Liver (tissue), 9 donors: Measurements from ENCODE around the gene HVCN1. TPM values are rescaled to one million over a fixed set of nuclear protein-coding genes. Genes with fewer than 3 reads are reported as not detected.
A peak's percentile ranks its signal among the peaks of the same experiment; 100 is the strongest.

ENCODE experiments used
- DNase-seq: peaks from one replicate; pipeline ENCODE4 v3.0.0-alpha.2; 2017; ENCODE audit warnings: low spot score
- H3K27ac ChIP-seq, 2 donors: one replicate each; pipeline ENCODE4 v1.7.0; 2013; ENCODE audit warnings: inconsistent platforms in 2 of 2, low read length in 2 of 2, control low read depth in 1 of 2, low read depth in 1 of 2, mild to moderate bottlenecking in 1 of 2
- H3K27me3 ChIP-seq, 4 donors: one replicate each; pipeline versions ENCODE4 v1.6.1 to v1.7.0; 2013; ENCODE audit warnings: low read length in 3 of 4, inconsistent platforms in 1 of 4, mild to moderate bottlenecking in 1 of 4, moderate library complexity in 1 of 4; ENCODE audit not compliant: control insufficient read depth in 4 of 4, insufficient read depth in 4 of 4
- H3K36me3 ChIP-seq, 4 donors: one replicate each; pipeline versions ENCODE4 v1.6.1 to v1.7.0; 2013; ENCODE audit warnings: low read length in 3 of 4, mild to moderate bottlenecking in 3 of 4, low read depth in 1 of 4, moderate library complexity in 1 of 4; ENCODE audit not compliant: control insufficient read depth in 4 of 4, insufficient read depth in 3 of 4
- H3K4me1 ChIP-seq, 4 donors: one replicate each; pipeline versions ENCODE4 v1.6.1 to v1.7.0; 2013; ENCODE audit warnings: low read length in 3 of 4, mild to moderate bottlenecking in 3 of 4, moderate library complexity in 1 of 4; ENCODE audit not compliant: control insufficient read depth in 4 of 4, insufficient read depth in 4 of 4
- H3K4me3 ChIP-seq, 3 donors: one replicate each; pipeline versions ENCODE4 v1.6.1 to v1.7.0; 2013; ENCODE audit warnings: low read length in 3 of 3, control low read depth in 1 of 3, low read depth in 1 of 3, mild to moderate bottlenecking in 1 of 3
- H3K9ac ChIP-seq, 2 donors: one replicate each; pipeline ENCODE4 v1.7.0; 2013; ENCODE audit warnings: low read length in 2 of 2, mild to moderate bottlenecking in 2 of 2, moderate library complexity in 2 of 2, control low read depth in 1 of 2, low read depth in 1 of 2
- H3K9me3 ChIP-seq, 4 donors: one replicate each; pipeline versions ENCODE4 v1.6.1 to v1.7.0; 2013; ENCODE audit warnings: low read length in 3 of 4; ENCODE audit not compliant: control insufficient read depth in 4 of 4
- EGR1 ChIP-seq, 2 donors: IDR thresholded peaks; 2 replicates each; pipeline ENCODE4 v1.6.1; 2016 to 2018; ENCODE audit warnings: antibody characterized with exemption in 2 of 2, low read depth in 2 of 2
- FOXA1 ChIP-seq: IDR thresholded peaks from 2 replicates; pipeline ENCODE4 v1.6.1; 2016; ENCODE audit warnings: antibody characterized with exemption
- GABPA ChIP-seq, 2 donors: IDR thresholded peaks in 1 of 2; conservative IDR thresholded peaks in 1 of 2; 2 replicates each; pipeline ENCODE4 v1.6.1; 2016; ENCODE audit warnings: antibody characterized with exemption in 2 of 2, mild to moderate bottlenecking in 1 of 2, moderate library complexity in 1 of 2
- HNF4A ChIP-seq, 2 donors: conservative IDR thresholded peaks; 2 replicates each; pipeline ENCODE4 v1.6.1; 2016; ENCODE audit warnings: antibody characterized with exemption in 2 of 2, mild to moderate bottlenecking in 2 of 2
- HNF4G ChIP-seq: IDR thresholded peaks from 2 replicates; pipeline ENCODE4 v1.6.1; 2016; ENCODE audit warnings: antibody characterized with exemption
- JUND ChIP-seq, 2 donors: IDR thresholded peaks; 2 replicates each; pipeline ENCODE4 v1.6.1; 2016; ENCODE audit warnings: antibody characterized with exemption in 2 of 2
- NR2F2 ChIP-seq: IDR thresholded peaks from 2 replicates; pipeline ENCODE4 v1.6.1; 2016; ENCODE audit warnings: antibody characterized with exemption
- RAD21 ChIP-seq, 2 donors: IDR thresholded peaks; 2 replicates each; pipeline ENCODE4 v1.6.1; 2016; ENCODE audit warnings: antibody characterized with exemption in 2 of 2, mild to moderate bottlenecking in 2 of 2
- RXRA ChIP-seq, 2 donors: IDR thresholded peaks; 2 replicates each; pipeline ENCODE4 v1.6.1; 2017 to 2018; ENCODE audit warnings: antibody characterized with exemption in 2 of 2, mild to moderate bottlenecking in 1 of 2
- SP1 ChIP-seq: IDR thresholded peaks from 2 replicates; pipeline ENCODE4 v1.6.1; 2018; ENCODE audit warnings: antibody characterized with exemption, mild to moderate bottlenecking
- TAF1 ChIP-seq: conservative IDR thresholded peaks from 2 replicates; pipeline ENCODE4 v1.6.1; 2016; ENCODE audit warnings: antibody characterized with exemption, mild to moderate bottlenecking
- YY1 ChIP-seq: IDR thresholded peaks from 2 replicates; pipeline ENCODE4 v1.6.1; 2016; ENCODE audit warnings: antibody characterized with exemption, mild to moderate bottlenecking
- WGBS: extraction: QIAGEN DNeasy Blood & Tissue Kit; methylation state at CpG from one replicate; pipeline ENCODE4 v1.1.7; 2013; 5-methylcytosine and 5-hydroxymethylcytosine counted together
- polyA plus RNA-seq, 2 donors: library from polyadenylated mRNA; stranded (reverse) in 1 of 2; unstranded in 1 of 2; fragments of 200-250 nt in 1 of 2; fragments of >200 nt in 1 of 2; fragmentation: Nextera tagmentation in 1 of 2; extraction: Ambion mirVana in 1 of 2; gene quantifications; one replicate each; pipeline versions ENCODE4 v1.2.1 to v1.2.3, GENCODE V29; 2013 to 2015
- total RNA-seq, 2 donors: library from RNA; depleted of rRNA; stranded (reverse); fragments of >200 nt; gene quantifications; one replicate each; pipeline ENCODE4 v1.2.3, GENCODE V29; 2014
- TF ChIP-seq, protein P1 (sequence below): fragments of 150-350 bp; IDR thresholded peaks from 2 replicates; pipeline ENCODE4 v1.5.1; 2017; ENCODE audit warnings: improper control_type of control experiment, low read depth, low read length; ENCODE audit not compliant: missing input control
- TF ChIP-seq, protein P2 (sequence below): IDR thresholded peaks from 2 replicates; pipeline ENCODE4 v1.6.1; 2016; ENCODE audit warnings: antibody characterized with exemption
- TF ChIP-seq, protein P3 (sequence below): IDR thresholded peaks from 2 replicates; pipeline ENCODE4 v1.6.1; 2016; ENCODE audit warnings: antibody characterized with exemption
- TF ChIP-seq, protein P4 (sequence below): IDR thresholded peaks from 2 replicates; pipeline ENCODE4 v1.6.1; 2016; ENCODE audit warnings: antibody characterized with exemption
- TF ChIP-seq, protein P5 (sequence below): IDR thresholded peaks from 2 replicates; pipeline ENCODE4 v1.6.1; 2016; ENCODE audit warnings: antibody characterized with exemption, mild to moderate bottlenecking
- donor health status: healthy.
- donor health status: healthy.
- donor health status: healthy.
- donor health status: healthy.
- donor health status: healthy.

Gene HVCN1
- total and polyA plus RNA-seq, 4 donors = 1.8 to 5.4 (median 2.5) TPM

DNA sequence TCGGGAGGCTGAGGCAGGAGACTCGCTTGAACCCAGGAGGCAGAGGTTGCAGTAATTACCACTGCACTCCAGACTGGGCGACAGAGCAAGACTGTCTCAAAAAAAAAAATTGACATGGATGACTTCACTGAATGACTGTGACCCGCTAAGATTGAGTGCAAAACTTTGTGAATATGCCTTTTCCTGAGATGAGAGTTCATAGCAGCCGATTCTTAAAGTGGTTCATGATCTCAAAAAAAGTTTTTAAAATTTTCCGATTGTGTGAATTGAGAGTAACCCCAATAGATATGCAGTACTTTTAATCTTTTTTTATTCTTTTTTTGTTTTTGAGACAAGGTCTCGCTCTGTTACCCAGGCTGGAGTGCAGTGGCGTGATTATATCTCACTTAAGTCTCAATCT, 73.7 kb downstream of the HVCN1 start:
- Histone ChIP-seq H3K9ac (no peak overlapping the region), H3K9me3 (no peaks in the 10 kb centered on the region), H3K27ac (no peak overlapping the region), H3K4me3 (no peak overlapping the region), H3K36me3 (no peaks in the 10 kb centered on the region), H3K4me1 (peaks cover 0 to 8% (median 5%) of the 10 kb centered on the region in 4 donors), H3K27me3 (no peaks in the 10 kb centered on the region)
- WGBS = 94% methylated on average over 8 of the region's 8 CpGs
- TF ChIP-seq HNF4A (conservative IDR thresholded peaks at IDR 0.05) (no peak), HNF4G (no peak), GABPA (IDR thresholded peaks at IDR 0.05 in 1 of 2, conservative IDR thresholded peaks at IDR 0.05 in 1 of 2) (no peak), YY1 (no peak), FOXA1 (no peak)
- TF ChIP-seq, protein P1, sequence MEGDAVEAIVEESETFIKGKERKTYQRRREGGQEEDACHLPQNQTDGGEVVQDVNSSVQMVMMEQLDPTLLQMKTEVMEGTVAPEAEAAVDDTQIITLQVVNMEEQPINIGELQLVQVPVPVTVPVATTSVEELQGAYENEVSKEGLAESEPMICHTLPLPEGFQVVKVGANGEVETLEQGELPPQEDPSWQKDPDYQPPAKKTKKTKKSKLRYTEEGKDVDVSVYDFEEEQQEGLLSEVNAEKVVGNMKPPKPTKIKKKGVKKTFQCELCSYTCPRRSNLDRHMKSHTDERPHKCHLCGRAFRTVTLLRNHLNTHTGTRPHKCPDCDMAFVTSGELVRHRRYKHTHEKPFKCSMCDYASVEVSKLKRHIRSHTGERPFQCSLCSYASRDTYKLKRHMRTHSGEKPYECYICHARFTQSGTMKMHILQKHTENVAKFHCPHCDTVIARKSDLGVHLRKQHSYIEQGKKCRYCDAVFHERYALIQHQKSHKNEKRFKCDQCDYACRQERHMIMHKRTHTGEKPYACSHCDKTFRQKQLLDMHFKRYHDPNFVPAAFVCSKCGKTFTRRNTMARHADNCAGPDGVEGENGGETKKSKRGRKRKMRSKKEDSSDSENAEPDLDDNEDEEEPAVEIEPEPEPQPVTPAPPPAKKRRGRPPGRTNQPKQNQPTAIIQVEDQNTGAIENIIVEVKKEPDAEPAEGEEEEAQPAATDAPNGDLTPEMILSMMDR = no peak
- DNase-seq = no peak

DNA sequence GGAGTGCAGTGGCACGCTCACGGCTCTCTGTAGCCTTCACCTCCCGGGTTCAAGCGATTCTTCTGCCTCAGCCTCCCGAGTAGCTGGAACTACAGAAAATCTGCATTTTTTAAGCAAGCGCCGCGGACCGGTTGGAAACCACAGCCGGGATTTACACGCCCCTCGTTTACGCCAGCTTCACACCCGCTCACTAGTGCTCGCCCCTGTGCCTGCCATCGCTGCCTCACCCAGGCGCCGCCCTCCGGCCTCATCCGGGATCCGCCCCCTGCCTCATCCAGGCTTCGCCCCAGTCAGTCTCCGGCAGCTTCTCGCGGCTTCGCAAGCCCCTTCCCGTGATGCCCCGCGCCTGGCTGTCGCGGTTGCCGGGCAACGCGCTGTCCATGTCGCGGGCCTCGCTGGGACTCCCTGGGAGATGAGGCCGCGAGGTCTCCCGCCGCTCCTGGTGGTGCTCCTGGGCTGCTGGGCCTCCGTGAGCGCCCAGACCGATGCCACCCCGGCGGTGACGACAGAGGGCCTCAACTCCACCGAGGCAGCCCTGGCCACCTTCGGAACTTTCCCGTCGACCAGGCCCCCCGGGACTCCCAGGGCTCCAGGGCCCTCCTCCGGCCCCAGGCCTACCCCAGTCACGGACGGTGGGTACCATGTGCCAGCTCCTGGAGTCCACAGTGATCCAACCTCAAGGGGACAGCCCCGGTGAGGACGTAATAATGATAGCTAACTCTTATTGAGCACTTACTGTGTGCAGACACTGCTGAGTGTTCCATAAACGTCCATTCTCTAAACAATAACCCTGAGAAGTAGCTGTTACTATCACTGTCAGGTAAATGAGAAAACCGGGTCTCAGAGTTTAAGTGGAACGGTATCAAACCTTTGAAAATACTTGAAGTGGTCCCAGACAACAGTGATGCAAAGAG, 74.9 kb downstream of the HVCN1 start, which contains the start of gene TCTN1:
TSS of gene TCTN1 (plus strand) at position 359 of the 914 bp plus-strand sequence. CDS start at position 413, 54 bp downstream.
- peak; percentile 96 for DNase-seq
- H3K4me1 ChIP-seq = peaks cover 0 to 8% (median 5%) of the 10 kb centered on the region in 4 donors

More for the DNA sequence above, 74.9 kb downstream of the HVCN1 start, which contains the start of gene TCTN1:
- H3K9ac ChIP-seq = peak within 1 kb of the TSS; percentile 64 to 72
- no peaks in the 10 kb centered on the region for H3K9me3 ChIP-seq
- H3K36me3 ChIP-seq = no peaks in the 10 kb centered on the region
- no peaks in the 10 kb centered on the region for H3K27me3 ChIP-seq
- peak within 1 kb of the TSS; percentile 72 to 80 (median 77) for H3K4me3 ChIP-seq
- WGBS = 3% methylated on average over 60 of the region's 60 CpGs
- H3K27ac ChIP-seq = peak within 1 kb of the TSS; percentile 36 to 61
- TF ChIP-seq EGR1 (IDR thresholded peaks at IDR 0.05; ENCODE audit: low read depth in 2 of 2) = no peak
- no peak for TF ChIP-seq TAF1
- TF ChIP-seq JUND (IDR thresholded peaks at IDR 0.05) = no peak
- TF ChIP-seq, protein P2, sequence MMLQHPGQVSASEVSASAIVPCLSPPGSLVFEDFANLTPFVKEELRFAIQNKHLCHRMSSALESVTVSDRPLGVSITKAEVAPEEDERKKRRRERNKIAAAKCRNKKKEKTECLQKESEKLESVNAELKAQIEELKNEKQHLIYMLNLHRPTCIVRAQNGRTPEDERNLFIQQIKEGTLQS = no peak
- TF ChIP-seq RXRA (IDR thresholded peaks at IDR 0.05) = peak in 1 of 2 donors; percentile 8
- TF ChIP-seq, protein P1 = no peak
- TF ChIP-seq YY1 = peak; percentile 95
- TF ChIP-seq HNF4A (conservative IDR thresholded peaks at IDR 0.05) = no peak
- TF ChIP-seq, protein P3, sequence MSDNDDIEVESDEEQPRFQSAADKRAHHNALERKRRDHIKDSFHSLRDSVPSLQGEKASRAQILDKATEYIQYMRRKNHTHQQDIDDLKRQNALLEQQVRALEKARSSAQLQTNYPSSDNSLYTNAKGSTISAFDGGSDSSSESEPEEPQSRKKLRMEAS = peak; percentile 46
- peak in 1 of 2 donors; percentile 63 for TF ChIP-seq RAD21 (IDR thresholded peaks at IDR 0.05)
- TF ChIP-seq SP1 = peak; percentile 48
- no peak for TF ChIP-seq FOXA1
- TF ChIP-seq NR2F2 = no peak
- TF ChIP-seq, protein P4, sequence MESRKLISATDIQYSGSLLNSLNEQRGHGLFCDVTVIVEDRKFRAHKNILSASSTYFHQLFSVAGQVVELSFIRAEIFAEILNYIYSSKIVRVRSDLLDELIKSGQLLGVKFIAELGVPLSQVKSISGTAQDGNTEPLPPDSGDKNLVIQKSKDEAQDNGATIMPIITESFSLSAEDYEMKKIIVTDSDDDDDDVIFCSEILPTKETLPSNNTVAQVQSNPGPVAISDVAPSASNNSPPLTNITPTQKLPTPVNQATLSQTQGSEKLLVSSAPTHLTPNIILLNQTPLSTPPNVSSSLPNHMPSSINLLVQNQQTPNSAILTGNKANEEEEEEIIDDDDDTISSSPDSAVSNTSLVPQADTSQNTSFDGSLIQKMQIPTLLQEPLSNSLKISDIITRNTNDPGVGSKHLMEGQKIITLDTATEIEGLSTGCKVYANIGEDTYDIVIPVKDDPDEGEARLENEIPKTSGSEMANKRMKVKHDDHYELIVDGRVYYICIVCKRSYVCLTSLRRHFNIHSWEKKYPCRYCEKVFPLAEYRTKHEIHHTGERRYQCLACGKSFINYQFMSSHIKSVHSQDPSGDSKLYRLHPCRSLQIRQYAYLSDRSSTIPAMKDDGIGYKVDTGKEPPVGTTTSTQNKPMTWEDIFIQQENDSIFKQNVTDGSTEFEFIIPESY = peak; percentile 95
- TF ChIP-seq, protein P5, sequence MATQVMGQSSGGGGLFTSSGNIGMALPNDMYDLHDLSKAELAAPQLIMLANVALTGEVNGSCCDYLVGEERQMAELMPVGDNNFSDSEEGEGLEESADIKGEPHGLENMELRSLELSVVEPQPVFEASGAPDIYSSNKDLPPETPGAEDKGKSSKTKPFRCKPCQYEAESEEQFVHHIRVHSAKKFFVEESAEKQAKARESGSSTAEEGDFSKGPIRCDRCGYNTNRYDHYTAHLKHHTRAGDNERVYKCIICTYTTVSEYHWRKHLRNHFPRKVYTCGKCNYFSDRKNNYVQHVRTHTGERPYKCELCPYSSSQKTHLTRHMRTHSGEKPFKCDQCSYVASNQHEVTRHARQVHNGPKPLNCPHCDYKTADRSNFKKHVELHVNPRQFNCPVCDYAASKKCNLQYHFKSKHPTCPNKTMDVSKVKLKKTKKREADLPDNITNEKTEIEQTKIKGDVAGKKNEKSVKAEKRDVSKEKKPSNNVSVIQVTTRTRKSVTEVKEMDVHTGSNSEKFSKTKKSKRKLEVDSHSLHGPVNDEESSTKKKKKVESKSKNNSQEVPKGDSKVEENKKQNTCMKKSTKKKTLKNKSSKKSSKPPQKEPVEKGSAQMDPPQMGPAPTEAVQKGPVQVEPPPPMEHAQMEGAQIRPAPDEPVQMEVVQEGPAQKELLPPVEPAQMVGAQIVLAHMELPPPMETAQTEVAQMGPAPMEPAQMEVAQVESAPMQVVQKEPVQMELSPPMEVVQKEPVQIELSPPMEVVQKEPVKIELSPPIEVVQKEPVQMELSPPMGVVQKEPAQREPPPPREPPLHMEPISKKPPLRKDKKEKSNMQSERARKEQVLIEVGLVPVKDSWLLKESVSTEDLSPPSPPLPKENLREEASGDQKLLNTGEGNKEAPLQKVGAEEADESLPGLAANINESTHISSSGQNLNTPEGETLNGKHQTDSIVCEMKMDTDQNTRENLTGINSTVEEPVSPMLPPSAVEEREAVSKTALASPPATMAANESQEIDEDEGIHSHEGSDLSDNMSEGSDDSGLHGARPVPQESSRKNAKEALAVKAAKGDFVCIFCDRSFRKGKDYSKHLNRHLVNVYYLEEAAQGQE = peak; percentile 93
- TF ChIP-seq GABPA (IDR thresholded peaks at IDR 0.05 in 1 of 2, conservative IDR thresholded peaks at IDR 0.05 in 1 of 2) = peak in 1 of 2 donors; percentile 64
